Lung (tissue), 12 donors: Measurements from ENCODE around the gene WDR48. TPM values are rescaled to one million over a fixed set of nuclear protein-coding genes. Genes with fewer than 3 reads are reported as not detected.

Experiments
- ATAC-seq: fragments of 200-7000 bp; cut with Tn5 transposase; one replicate; pipeline ENCODE4 v1.9.1; 2020; ENCODE audit warnings: moderate number of reproducible peaks; ENCODE audit not compliant: insufficient read depth, low FRiP score
- DNase-seq, 3 donors: peaks; one replicate each; pipeline ENCODE4 v3.0.0-alpha.2; 2013 to 2017
- H3K27ac ChIP-seq, 2 donors: one replicate each; pipeline ENCODE4 v1.5.1; 2013; ENCODE audit warnings: mild to moderate bottlenecking in 2 of 2, moderate library complexity in 2 of 2, control low read depth in 1 of 2, inconsistent platforms in 1 of 2, low read depth in 1 of 2, low read length in 1 of 2
- H3K27me3 ChIP-seq, 3 donors: one replicate each; pipeline ENCODE4 v1.5.1; 2013; ENCODE audit warnings: low read length in 2 of 3; ENCODE audit not compliant: control insufficient read depth in 3 of 3, insufficient read depth in 3 of 3
- H3K36me3 ChIP-seq, 4 donors: one replicate each; pipeline ENCODE4 v1.5.1; 2013; ENCODE audit warnings: low read length in 4 of 4, mild to moderate bottlenecking in 1 of 4, moderate library complexity in 1 of 4; ENCODE audit not compliant: control insufficient read depth in 4 of 4, insufficient read depth in 4 of 4
- H3K4me1 ChIP-seq, 5 donors: one replicate each; pipeline ENCODE4 v1.5.1; 2013; ENCODE audit warnings: low read length in 5 of 5, mild to moderate bottlenecking in 2 of 5, moderate library complexity in 1 of 5; ENCODE audit not compliant: control insufficient read depth in 5 of 5, insufficient read depth in 5 of 5
- H3K4me3 ChIP-seq: one replicate; pipeline ENCODE4 v1.5.1; 2013; ENCODE audit warnings: mild to moderate bottlenecking, control low read depth, moderate library complexity
- H3K9ac ChIP-seq, 2 donors: one replicate each; pipeline ENCODE4 v1.5.1; 2013; ENCODE audit warnings: low read length in 2 of 2, control low read depth in 1 of 2; ENCODE audit not compliant: insufficient read depth in 1 of 2
- H3K9me3 ChIP-seq, 4 donors: one replicate each; pipeline ENCODE4 v1.5.1; 2013; ENCODE audit warnings: low read length in 3 of 4, mild to moderate bottlenecking in 1 of 4, moderate library complexity in 1 of 4; ENCODE audit not compliant: control insufficient read depth in 4 of 4, insufficient read depth in 3 of 4
- CTCF ChIP-seq: IDR thresholded peaks from 2 replicates; pipeline ENCODE4 v1.5.1; 2012; ENCODE audit warnings: mild to moderate bottlenecking; ENCODE audit errors: control extremely low read depth, extremely low read depth
- WGBS, 2 donors: extraction: QIAGEN DNeasy Blood & Tissue Kit; methylation state at CpG; one replicate each; pipeline ENCODE4 v1.1.7; 2013; 5-methylcytosine and 5-hydroxymethylcytosine counted together
- polyA plus RNA-seq, 2 donors: library from polyadenylated mRNA; stranded (reverse); fragments of 200-250 nt; gene quantifications; one replicate each; pipeline ENCODE4 v1.2.1, GENCODE V29; 2013
- total RNA-seq, 2 donors: library from RNA; depleted of rRNA in 1 of 2; stranded (reverse); fragments of >200 nt in 1 of 2; gene quantifications; one replicate each; pipeline ENCODE4 v1.2.1, GENCODE V29; 2014 to 2021
- donor health status: control.
- donor health status: control.
- donor health status: Bipolar disorder and iron deficiency.
- donor health status: healthy.
- donor health status: DM: yes; HTN: yes; CAD: no.

The WDR48 gene
- total and polyA plus RNA-seq, 4 donors, result 8.8 to 58.8 (median 18.8) TPM

- WGBS, 2 donors, result 68 to 76% methylated on average over 3 of the region's 3 CpGs
- H3K36me3 ChIP-seq, result peaks cover 0 to 16% (median 3%) of the 10 kb centered on the region in 4 donors
- H3K9ac ChIP-seq, result no peak overlapping the region
- H3K27me3 ChIP-seq, result no peaks in the 10 kb centered on the region
- H3K9me3 ChIP-seq, result no peaks in the 10 kb centered on the region
- no peak for DNase-seq
- H3K4me3 ChIP-seq, result no peak overlapping the region
- no peak overlapping the region for H3K27ac ChIP-seq
- TF ChIP-seq CTCF, result no peak
- no peak for ATAC-seq
- H3K4me1 ChIP-seq, result no peaks in the 10 kb centered on the region
These were observed 66.3 kb downstream of the WDR48 start for GRCh38 chr3:39118079-39118478.

GRCh38 chr3:39118931-39119660 lies 67.3 kb downstream of the WDR48 start:
- no peak for DNase-seq
- Histone ChIP-seq H3K27ac (no peak overlapping the region), H3K27me3 (no peaks in the 10 kb centered on the region), H3K9me3 (no peaks in the 10 kb centered on the region), H3K9ac (no peak overlapping the region), H3K36me3 (peaks cover 0 to 16% (median 3%) of the 10 kb centered on the region in 4 donors), H3K4me3 (no peak overlapping the region), H3K4me1 (no peaks in the 10 kb centered on the region)
- no peak for TF ChIP-seq CTCF
- 91 to 93% methylated on average over 5 of the region's 5 CpGs for WGBS, 2 donors
- no peak for ATAC-seq

DNA sequence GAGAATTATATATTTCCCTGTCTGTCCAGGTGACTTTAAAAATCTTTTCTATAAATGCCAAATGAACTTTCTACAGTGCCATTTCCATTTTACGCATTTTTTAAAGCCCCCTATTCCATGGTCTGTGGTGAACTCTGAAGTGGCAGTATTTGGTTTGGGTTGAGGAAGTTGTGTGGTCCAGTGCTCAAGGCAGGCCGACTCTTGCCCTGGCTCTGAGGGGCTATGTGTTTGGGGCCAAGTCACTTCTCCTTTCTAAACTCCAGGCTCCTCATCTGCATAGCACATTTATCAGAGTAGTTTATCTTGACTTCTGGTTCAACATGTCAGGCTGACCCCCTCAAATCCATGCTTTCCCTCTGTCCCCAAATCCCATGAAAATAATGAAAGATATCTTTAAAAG lies 69.8 kb downstream of the WDR48 start:
- 58 to 77% methylated on average over 2 of the region's 2 CpGs for WGBS, 2 donors
- no peak for TF ChIP-seq CTCF
- H3K4me1 ChIP-seq, result peaks cover 0 to 6% (median 0%) of the 10 kb centered on the region in 5 donors
- ATAC-seq, result no peak
- H3K4me3 ChIP-seq, result no peak overlapping the region
- H3K9ac ChIP-seq, result no peak overlapping the region
- no peaks in the 10 kb centered on the region for H3K27me3 ChIP-seq
- DNase-seq, result no peak
- H3K27ac ChIP-seq, result no peak overlapping the region
- peaks cover 0 to 14% (median 3%) of the 10 kb centered on the region in 4 donors for H3K36me3 ChIP-seq
- no peaks in the 10 kb centered on the region for H3K9me3 ChIP-seq

- no peak for TF ChIP-seq CTCF
- Histone ChIP-seq H3K27ac (no peak overlapping the region), H3K4me1 (peaks cover 0 to 6% (median 0%) of the 10 kb centered on the region in 5 donors), H3K4me3 (no peak overlapping the region), H3K27me3 (no peaks in the 10 kb centered on the region), H3K36me3 (peaks cover 0 to 14% (median 3%) of the 10 kb centered on the region in 4 donors), H3K9ac (no peak overlapping the region), H3K9me3 (no peaks in the 10 kb centered on the region)
- WGBS, 2 donors, result 83 to 85% methylated on average over 1 of the region's 1 CpG
- no peak for ATAC-seq
- no peak for DNase-seq
These were observed 71.0 kb downstream of the WDR48 start for GRCh38 chr3:39122813-39123212.
